Natural killer cell (primary cell): ENCODE results near the gene PCYOX1L. TPM values are rescaled to one million over a fixed set of nuclear protein-coding genes. Genes with fewer than 3 reads are reported as not detected.

ENCODE experiments used
- ATAC-seq, 3 donors: fragments of 150-1000 bp in 2 of 3; fragments of 200-7000 bp in 1 of 3; cut with Tn5 transposase; 1 replicate in 1 of 3; 2 replicates in 2 of 3; pipeline ENCODE4 v1.10.0; 2021; ENCODE audit warnings: mild to moderate bottlenecking in 2 of 3, moderate library complexity in 2 of 3
- DNase-seq, 2 donors: peaks; one replicate each; pipeline versions ENCODE4 v3.0.0 to v3.0.0-alpha.2; 2013 to 2021; ENCODE audit warnings: mixed read lengths in 1 of 2
- H3K27ac ChIP-seq: one replicate; pipeline ENCODE4 v1.5.1; 2013; ENCODE audit warnings: mild to moderate bottlenecking, low read length
- H3K27me3 ChIP-seq: one replicate; pipeline ENCODE4 v1.6.1; 2013; ENCODE audit warnings: low read length; ENCODE audit not compliant: control insufficient read depth, insufficient read depth
- H3K36me3 ChIP-seq: one replicate; pipeline ENCODE4 v1.6.1; 2013; ENCODE audit warnings: low read length; ENCODE audit not compliant: control insufficient read depth, insufficient read depth
- H3K4me1 ChIP-seq: one replicate; pipeline ENCODE4 v1.6.1; 2013; ENCODE audit warnings: low read length; ENCODE audit not compliant: control insufficient read depth, insufficient read depth
- H3K4me3 ChIP-seq: one replicate; pipeline ENCODE4 v1.5.1; 2013; ENCODE audit warnings: low read length
- H3K9me3 ChIP-seq: one replicate; pipeline ENCODE4 v1.6.1; 2013; ENCODE audit warnings: low read length; ENCODE audit not compliant: control insufficient read depth, insufficient read depth
- H3K27ac Mint-ChIP-seq, 2 donors: one replicate each; pipeline ENCODE4 v1.8.0; 2022; ENCODE audit warnings: mild to moderate bottlenecking in 2 of 2, mixed read lengths in 2 of 2, moderate library complexity in 1 of 2
- H3K27me3 Mint-ChIP-seq, 2 donors: one replicate each; pipeline ENCODE4 v1.8.0; 2022; ENCODE audit warnings: low read depth in 2 of 2, mixed read lengths in 2 of 2
- H3K36me3 Mint-ChIP-seq: one replicate; pipeline ENCODE4 v1.8.0; 2022; ENCODE audit warnings: mixed read lengths
- H3K4me1 Mint-ChIP-seq, 2 donors: one replicate each; pipeline ENCODE4 v1.8.0; 2022; ENCODE audit warnings: mixed read lengths in 2 of 2
- H3K4me3 Mint-ChIP-seq: one replicate; pipeline ENCODE4 v1.8.0; 2022; ENCODE audit warnings: mild to moderate bottlenecking, moderate library complexity, mixed read lengths
- H3K9me3 Mint-ChIP-seq, 2 donors: one replicate each; pipeline ENCODE4 v1.8.0; 2022; ENCODE audit warnings: mixed read lengths in 2 of 2
- WGBS: methylation state at CpG from one replicate; pipeline ENCODE4 v1.1.7; 2013; ENCODE audit warnings: missing lambda C conversion rate; ENCODE audit not compliant: insufficient coverage; 5-methylcytosine and 5-hydroxymethylcytosine counted together
- intact Hi-C: fragments of 100-400 bp; cut with micrococcal nuclease; formaldehyde crosslinking; loops from one replicate; pipeline ENCODE4 v1.14.2; 2022
- total RNA-seq, 4 donors: library from RNA; stranded (reverse); fragments of 120-200 nt in 1 of 4; gene quantifications; one replicate each; pipeline versions ENCODE4 v1.2.3 to v1.2.4, GENCODE V29; 2013 to 2022
- TF ChIP-seq, protein P1 (sequence below): fragments of 200-600 bp; IDR thresholded peaks from one replicate; pipeline ENCODE4 v1.8.0; 2022; ENCODE audit warnings: antibody characterized with exemption

Gene PCYOX1L
- total RNA-seq, 3 donors from 2014 or later (not counting 1 experiment from before 2014, with no cell fraction given), result 16.6 to 18.1 (median 16.8) TPM

GRCh38 chr5:149328177-149328576 is 29.7 kb upstream of the PCYOX1L start:
- DNase-seq, result no peak
- Mint-ChIP-seq H3K4me3 (no peak overlapping the region), H3K27ac (no peak overlapping the region), H3K9me3 (no peaks in the 10 kb centered on the region), H3K36me3 (no peaks in the 10 kb centered on the region), H3K4me1 (no peaks in the 10 kb centered on the region), H3K27me3 (no peaks in the 10 kb centered on the region)
- no peaks in the 10 kb centered on the region for H3K4me1 ChIP-seq
- no peak overlapping the region for H3K27ac ChIP-seq
- no peaks in the 10 kb centered on the region for H3K9me3 ChIP-seq
- H3K36me3 ChIP-seq, result no peaks in the 10 kb centered on the region
- no peaks in the 10 kb centered on the region for H3K27me3 ChIP-seq
- intact Hi-C loops, result no loop called here
- no peak overlapping the region for H3K4me3 ChIP-seq
- ATAC-seq, result no peak
- WGBS, result 97% methylated on average over 5 of the region's 5 CpGs
- TF ChIP-seq, protein P1, sequence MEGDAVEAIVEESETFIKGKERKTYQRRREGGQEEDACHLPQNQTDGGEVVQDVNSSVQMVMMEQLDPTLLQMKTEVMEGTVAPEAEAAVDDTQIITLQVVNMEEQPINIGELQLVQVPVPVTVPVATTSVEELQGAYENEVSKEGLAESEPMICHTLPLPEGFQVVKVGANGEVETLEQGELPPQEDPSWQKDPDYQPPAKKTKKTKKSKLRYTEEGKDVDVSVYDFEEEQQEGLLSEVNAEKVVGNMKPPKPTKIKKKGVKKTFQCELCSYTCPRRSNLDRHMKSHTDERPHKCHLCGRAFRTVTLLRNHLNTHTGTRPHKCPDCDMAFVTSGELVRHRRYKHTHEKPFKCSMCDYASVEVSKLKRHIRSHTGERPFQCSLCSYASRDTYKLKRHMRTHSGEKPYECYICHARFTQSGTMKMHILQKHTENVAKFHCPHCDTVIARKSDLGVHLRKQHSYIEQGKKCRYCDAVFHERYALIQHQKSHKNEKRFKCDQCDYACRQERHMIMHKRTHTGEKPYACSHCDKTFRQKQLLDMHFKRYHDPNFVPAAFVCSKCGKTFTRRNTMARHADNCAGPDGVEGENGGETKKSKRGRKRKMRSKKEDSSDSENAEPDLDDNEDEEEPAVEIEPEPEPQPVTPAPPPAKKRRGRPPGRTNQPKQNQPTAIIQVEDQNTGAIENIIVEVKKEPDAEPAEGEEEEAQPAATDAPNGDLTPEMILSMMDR, result no peak

DNA sequence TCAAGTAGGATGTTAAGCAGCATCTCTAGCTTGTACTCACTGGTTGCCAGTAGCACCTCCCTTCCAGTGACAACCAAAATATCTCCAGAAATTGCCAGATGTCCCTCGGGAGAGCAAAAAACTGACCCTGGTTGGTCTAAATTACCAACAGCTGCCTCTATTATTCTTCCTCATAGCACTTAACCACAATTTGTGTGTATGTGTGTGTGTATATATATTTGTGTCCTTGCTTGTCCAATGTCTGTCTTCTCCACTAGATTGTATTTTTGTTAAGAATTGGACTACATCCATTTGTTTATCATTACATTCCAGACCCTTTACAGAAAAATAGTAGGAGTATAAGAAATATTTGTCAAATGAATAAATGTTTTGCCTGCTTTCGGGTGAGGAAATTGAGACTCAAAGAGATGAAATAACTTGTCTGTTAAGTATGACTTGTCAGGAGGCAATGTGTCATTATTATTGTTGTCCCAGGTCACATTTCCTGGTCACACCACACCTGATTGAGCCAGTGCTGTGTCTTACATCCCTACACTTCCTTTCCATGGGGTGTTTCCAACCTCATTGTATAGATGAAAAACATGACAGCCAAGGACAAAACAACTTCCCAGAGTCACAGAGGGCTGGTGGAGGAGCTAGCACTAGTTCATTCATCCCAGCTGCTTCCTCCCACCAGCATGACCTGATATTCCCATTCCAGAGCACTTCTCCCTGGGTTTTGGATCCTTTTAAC is 24.0 kb upstream of the PCYOX1L start:
- Histone ChIP-seq H3K4me1 (no peaks in the 10 kb centered on the region), H3K4me3 (no peak overlapping the region), H3K9me3 (no peaks in the 10 kb centered on the region), H3K27ac (no peak overlapping the region), H3K27me3 (no peaks in the 10 kb centered on the region), H3K36me3 (no peaks in the 10 kb centered on the region)
- no peaks in the 10 kb centered on the region for H3K9me3 Mint-ChIP-seq
- intact Hi-C loops, result no loop called here
- no peak overlapping the region for H3K27ac Mint-ChIP-seq
- WGBS, result 77% methylated on average over 2 of the region's 2 CpGs
- peaks cover 0 to 22% of the 10 kb centered on the region in 2 donors for H3K27me3 Mint-ChIP-seq
- no peaks in the 10 kb centered on the region for H3K4me1 Mint-ChIP-seq
- TF ChIP-seq, protein P1, result no peak
- DNase-seq (no peak), ATAC-seq (no peak)
- H3K4me3 Mint-ChIP-seq, result no peak overlapping the region
- no peaks in the 10 kb centered on the region for H3K36me3 Mint-ChIP-seq

DNA sequence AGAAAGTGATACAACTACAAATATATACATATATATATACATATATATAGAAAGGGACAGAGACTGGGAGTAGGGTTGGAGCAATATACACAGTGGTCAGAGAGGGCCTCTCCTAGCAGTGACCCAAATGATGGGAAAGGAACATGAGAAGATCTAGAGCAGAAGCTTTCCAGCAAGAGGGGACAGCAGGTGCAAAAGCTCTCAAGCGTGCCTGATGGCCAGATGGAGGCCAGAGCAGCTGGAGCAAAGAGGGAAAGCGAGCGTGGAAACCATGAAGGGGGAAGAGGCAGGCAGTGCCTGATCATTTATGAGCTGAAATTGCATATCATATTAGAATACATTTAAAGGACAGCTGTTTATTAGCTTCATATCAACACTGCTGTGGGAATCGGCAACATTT is 20.1 kb upstream of the PCYOX1L start:
- H3K9me3 ChIP-seq, result no peaks in the 10 kb centered on the region
- DNase-seq (no peak), ATAC-seq (no peak)
- H3K27ac ChIP-seq, result no peak overlapping the region
- H3K4me3 Mint-ChIP-seq, result no peak overlapping the region
- H3K9me3 Mint-ChIP-seq, result no peaks in the 10 kb centered on the region
- H3K27me3 Mint-ChIP-seq, result peaks cover 0 to 26% of the 10 kb centered on the region in 2 donors
- no peak overlapping the region for H3K27ac Mint-ChIP-seq
- H3K4me3 ChIP-seq, result no peak overlapping the region
- no peaks in the 10 kb centered on the region for H3K4me1 ChIP-seq
- H3K4me1 Mint-ChIP-seq, result no peaks in the 10 kb centered on the region
- intact Hi-C loops, result no loop called here
- TF ChIP-seq, protein P1, result no peak
- WGBS, result 91% methylated on average over 4 of the region's 4 CpGs
- no peaks in the 10 kb centered on the region for H3K36me3 ChIP-seq
- no peaks in the 10 kb centered on the region for H3K36me3 Mint-ChIP-seq
- no peaks in the 10 kb centered on the region for H3K27me3 ChIP-seq

DNA sequence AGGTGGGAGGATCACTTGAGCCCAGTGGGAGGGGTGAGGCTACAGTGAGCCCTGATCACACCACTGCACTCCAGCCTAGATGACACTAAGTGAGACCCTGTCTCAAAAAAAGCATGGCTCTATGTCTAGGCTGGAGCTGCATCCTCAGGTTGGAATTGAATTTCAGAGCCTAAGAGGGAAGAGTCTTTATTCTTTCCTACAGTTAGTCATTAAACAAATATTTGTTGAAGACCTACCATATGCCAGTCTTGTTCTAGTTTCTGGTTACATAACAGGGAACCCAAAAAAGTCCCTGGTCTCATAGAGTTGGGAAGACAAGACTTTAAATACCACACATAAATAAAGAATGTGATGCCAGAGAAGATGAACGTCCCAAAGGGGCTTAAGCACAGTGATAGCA is 19.5 kb upstream of the PCYOX1L start:
- Mint-ChIP-seq H3K36me3 (no peaks in the 10 kb centered on the region), H3K4me1 (peaks cover 0 to 3% of the 10 kb centered on the region in 2 donors), H3K27ac (no peak overlapping the region), H3K9me3 (no peaks in the 10 kb centered on the region), H3K27me3 (peaks cover 0 to 26% of the 10 kb centered on the region in 2 donors), H3K4me3 (no peak overlapping the region)
- Histone ChIP-seq H3K4me3 (no peak overlapping the region), H3K27me3 (no peaks in the 10 kb centered on the region), H3K36me3 (no peaks in the 10 kb centered on the region), H3K4me1 (no peaks in the 10 kb centered on the region), H3K9me3 (no peaks in the 10 kb centered on the region), H3K27ac (no peak overlapping the region)
- intact Hi-C loops, result no loop called here
- ATAC-seq (no peak), DNase-seq (no peak)
- TF ChIP-seq, protein P1, result no peak
- WGBS, result 88% methylated on average over 1 of the region's 1 CpG
